Jurkat, Clone E6-1 (cell line): ENCODE results near the gene TRDMT1.

Experiments
- DNase-seq: peaks from one replicate; pipeline ENCODE4 v3.0.0-alpha.2; 2011; ENCODE audit warnings: low read depth, low spot score
- H3K4me3 ChIP-seq: 2 replicates; pipeline ENCODE4 v1.5.1; 2011; ENCODE audit warnings: mild to moderate bottlenecking, low read length, control low read depth, moderate library complexity

TRDMT1 gene

GRCh38 chr10:17183110-17183509, 18.4 kb downstream of the TRDMT1 start:
- no peak for DNase-seq
- H3K4me3 ChIP-seq, result no peak overlapping the region

GRCh38 chr10:17181751-17182150, 19.7 kb downstream of the TRDMT1 start:
- no peak overlapping the region for H3K4me3 ChIP-seq
- DNase-seq, result no peak

- H3K4me3 ChIP-seq, result no peak overlapping the region
- DNase-seq, result no peak
Observed at GRCh38 chr10:17181110-17181509, 20.4 kb downstream of the TRDMT1 start.

- DNase-seq, result no peak
- no peak overlapping the region for H3K4me3 ChIP-seq
Observed at GRCh38 chr10:17179002-17179401, 22.5 kb downstream of the TRDMT1 start.

DNA sequence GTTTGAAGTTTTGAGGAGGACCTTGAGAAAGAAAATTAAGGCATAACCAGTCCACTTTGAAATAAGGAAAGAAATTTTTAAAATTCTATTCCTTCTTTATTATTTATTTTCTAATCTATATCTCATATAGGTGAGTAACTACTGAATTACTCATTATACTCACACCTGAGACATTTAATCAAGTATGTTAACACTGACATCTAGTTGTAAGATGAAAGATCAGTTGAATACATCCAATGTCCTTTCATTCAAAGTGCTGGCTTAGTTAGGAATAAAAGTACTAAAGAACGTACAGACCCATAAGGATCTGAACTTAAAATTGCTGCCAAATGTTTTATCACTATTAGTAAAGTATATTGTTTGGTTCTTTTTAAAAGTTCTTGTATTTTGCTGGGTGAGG, 23.5 kb downstream of the TRDMT1 start:
- DNase-seq, result no peak
- no peak overlapping the region for H3K4me3 ChIP-seq

DNA sequence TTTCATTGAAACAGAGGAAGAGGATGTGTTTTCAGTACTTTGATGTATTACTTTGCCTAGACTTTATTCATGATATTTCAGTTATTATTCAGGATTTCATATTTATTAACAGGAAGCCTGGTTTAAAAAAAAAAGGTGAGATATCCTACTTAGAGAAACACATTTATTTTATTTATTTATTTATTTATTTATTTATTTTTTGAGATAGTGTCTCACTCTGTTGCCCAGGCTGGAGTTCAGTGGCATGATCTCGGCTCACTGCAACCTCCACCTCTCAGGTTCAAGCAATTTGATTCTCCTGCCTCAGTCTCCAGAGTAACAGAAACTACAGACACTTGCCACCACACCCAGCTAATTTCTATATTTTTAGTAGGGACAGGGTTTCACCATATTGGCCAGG, 24.5 kb downstream of the TRDMT1 start:
- DNase-seq, result no peak
- no peak overlapping the region for H3K4me3 ChIP-seq

- no peak for DNase-seq
- H3K4me3 ChIP-seq, result no peak overlapping the region
Observed at GRCh38 chr10:17176091-17176490, 25.4 kb downstream of the TRDMT1 start.

DNA sequence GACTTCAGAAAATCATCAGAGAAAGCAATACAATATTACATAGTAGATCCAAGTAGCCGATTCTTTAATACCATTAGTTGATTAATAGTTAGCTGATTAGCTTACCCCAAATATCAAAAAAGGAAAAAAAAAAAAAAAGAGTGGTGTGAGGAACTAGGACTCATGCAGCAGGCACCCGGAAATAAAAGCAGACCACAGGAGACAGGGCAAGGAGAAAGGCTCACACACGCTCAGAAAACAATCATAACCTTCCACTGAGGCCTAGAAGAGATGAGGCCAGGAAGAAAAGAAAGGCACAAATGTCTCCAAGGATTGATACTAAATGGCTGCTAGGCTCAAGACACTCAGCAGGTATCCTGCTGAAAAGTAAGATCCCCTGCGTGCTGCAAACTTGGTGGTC, 25.9 kb downstream of the TRDMT1 start:
- no peak overlapping the region for H3K4me3 ChIP-seq
- no peak for DNase-seq

DNA sequence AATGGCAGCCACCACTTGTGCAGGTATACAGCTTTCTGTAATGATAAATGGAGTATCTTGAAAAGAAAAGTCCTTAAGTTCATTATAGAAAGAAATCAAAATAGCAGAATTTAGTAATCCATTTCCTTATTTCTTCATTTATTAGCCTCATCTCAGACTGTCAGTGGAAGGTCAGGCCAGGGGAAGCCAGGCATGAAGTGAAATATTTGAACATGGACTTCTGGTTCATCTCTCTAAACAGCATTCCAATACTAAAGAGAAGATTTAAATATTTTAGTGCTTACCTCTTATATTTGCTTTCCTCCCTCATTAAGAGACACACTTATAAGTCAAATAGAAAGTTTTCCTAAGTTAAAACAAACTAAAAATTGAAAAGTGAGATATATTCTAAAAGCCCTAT, 26.8 kb downstream of the TRDMT1 start:
- no peak for DNase-seq

DNA sequence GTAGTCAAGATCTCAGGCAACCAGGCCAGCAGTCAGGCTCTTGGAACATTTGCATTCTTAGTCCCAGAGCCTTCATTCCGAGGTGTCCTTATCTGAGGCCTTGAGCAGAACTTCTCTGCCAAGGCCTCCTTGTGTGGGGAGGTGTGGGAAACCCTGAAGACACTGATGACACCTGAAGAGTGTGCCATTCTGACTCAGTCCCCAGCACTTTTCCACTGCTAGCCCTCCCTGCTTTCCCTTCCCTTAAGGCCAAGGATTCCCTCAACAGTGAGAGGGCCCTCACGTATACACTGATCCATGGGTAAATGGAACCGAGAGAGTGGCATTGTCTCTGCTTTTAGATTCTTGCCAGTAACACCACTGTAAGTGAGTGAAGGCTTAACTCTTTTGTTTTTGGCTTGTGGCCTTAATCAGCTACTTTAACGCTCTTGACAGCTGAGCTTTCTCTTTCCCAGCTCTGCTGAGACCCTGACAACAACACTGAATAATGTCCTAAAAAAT, 30.3 kb downstream of the TRDMT1 start:
- DNase-seq, result no peak
- no peak overlapping the region for H3K4me3 ChIP-seq

More for the DNA sequence above, 26.8 kb downstream of the TRDMT1 start:
- no peak overlapping the region for H3K4me3 ChIP-seq

- DNase-seq, result no peak
- H3K4me3 ChIP-seq, result no peak overlapping the region
Observed at GRCh38 chr10:17169803-17170202, 31.7 kb downstream of the TRDMT1 start.

DNA sequence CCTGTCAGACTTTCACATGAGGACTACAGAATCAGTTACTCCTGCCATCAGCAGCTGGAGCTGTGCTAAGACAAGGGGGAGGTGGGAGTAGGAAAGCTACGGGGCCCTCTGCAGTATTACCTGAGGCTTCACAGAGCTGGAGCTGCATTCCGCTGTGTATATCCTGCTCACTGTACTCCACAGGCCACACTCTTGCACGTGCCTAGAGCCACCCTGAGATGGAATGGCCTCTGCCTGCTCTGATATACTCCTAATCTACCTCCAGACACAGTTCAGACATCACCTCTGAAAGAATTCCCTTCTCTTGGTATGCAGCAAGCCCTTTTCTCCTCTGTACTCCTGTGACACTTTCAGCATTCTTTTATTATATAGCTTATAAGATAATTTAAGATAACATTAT, 34.8 kb downstream of the TRDMT1 start:
- H3K4me3 ChIP-seq, result no peak overlapping the region
- no peak for DNase-seq

- DNase-seq, result no peak
- H3K4me3 ChIP-seq, result no peak overlapping the region
Observed at GRCh38 chr10:17162828-17163227, 38.6 kb downstream of the TRDMT1 start.

DNA sequence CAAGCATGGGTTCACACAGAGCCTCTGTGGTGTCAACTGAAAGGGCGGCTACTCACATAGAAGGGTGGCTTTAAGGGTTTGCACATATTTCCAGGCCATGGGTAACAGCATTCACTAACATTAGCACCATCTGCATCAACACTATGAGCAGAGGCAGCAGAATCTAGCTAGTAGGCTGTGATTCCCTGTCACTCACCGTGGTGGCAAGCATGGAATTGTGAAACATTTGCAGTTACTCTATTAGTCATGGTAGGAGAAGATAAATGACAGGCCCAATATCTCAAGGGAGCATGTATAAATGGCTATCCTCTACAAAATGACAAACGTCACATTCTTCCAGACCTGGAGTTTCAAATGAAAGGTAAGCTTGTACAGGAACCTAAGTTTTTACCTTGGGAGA, 39.7 kb downstream of the TRDMT1 start:
- no peak overlapping the region for H3K4me3 ChIP-seq
- DNase-seq, result no peak

GRCh38 chr10:17157024-17157423, 44.4 kb downstream of the TRDMT1 start:
- no peak for DNase-seq

DNA sequence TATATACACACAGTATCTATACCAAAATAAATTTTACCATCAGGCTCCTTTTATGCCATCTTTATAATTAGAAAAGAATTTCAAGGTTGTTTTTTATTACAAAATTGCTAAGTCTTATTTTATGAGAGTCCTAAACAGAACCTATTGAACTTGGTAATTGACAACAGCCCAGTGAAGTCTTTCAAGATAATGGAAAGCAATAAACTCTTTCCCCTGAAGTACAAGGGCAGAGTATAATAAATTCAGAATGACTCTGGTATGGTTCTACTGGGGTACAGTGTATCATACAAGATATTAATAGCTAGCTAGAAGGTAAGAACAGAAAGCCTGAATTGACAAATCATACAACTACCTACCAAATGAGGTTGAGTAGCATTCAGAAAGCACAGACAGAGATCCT, 45.6 kb downstream of the TRDMT1 start:
- DNase-seq, result no peak
- H3K4me3 ChIP-seq, result no peak overlapping the region

More at GRCh38 chr10:17157024-17157423, 44.4 kb downstream of the TRDMT1 start:
- H3K4me3 ChIP-seq, result no peak overlapping the region

- no peak for DNase-seq
- no peak overlapping the region for H3K4me3 ChIP-seq
Observed at GRCh38 chr10:17154116-17154515, 47.4 kb downstream of the TRDMT1 start.

DNA sequence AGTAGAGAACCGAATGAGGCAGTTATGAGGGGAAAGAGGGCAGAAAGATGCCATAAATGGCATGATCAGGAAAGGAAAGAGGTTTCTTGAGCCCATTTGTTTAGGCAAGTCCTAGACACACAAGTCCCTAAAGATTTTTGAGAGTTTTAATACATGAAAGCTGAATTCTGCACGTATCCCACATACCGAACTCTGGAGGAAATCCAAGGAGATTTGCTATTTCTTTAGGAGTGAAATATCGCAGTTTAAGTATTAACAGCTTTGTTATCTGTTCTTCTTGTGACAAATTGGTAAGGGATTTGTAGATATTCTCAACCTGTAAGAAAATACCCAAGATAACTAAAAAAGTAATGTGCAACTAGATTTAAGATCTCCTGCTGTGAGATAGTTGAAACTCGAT, 48.2 kb downstream of the TRDMT1 start:
- H3K4me3 ChIP-seq, result no peak overlapping the region
- DNase-seq, result no peak

DNA sequence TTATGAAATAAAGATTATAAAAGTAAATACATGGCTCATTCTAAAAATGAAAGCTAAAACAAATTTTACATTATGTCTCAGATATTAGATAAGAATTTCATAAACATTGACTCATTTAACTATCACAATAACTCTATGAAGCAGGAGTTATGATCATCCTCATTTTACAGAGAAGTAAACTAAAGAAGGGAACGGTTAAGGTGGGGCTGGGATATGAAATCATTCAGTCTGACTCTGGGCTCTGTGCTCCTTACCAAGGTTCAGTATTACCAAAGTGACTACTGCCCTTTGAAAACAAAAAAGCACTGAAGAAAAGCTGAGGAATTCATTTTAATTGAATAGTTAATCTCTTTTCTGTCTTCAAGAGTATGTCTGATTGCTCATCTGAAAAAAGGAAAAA, 49.8 kb downstream of the TRDMT1 start:
- DNase-seq, result no peak
- no peak overlapping the region for H3K4me3 ChIP-seq

DNA sequence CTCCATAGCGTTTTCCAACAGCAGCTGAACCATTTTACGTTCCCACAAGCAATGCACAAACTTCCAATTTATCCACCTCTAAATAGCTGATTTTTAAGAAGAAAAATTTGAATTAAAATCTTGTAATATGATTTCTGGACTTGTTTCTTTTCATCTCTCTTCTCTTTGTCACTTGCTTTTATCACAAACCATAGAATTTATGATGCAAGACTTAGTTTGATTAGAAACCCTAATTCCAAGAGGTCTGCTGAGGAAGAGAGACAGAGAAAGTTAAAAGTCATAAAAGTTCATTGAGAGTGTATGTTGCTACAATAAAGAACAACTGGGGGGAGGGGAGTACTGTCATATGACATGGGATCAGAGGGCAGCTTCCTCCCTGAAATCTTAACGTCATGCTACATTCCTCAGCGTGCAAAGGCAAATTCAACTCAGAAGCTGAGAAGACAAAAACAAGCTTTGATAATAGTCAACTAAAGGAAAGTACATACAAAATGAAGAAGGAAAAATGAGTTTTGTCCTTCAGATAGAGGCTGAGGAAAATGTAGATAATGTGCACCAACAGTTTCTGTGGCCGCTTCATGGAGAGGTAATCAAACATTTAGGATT, 53.5 kb downstream of the TRDMT1 start:
- DNase-seq, result no peak
- no peak overlapping the region for H3K4me3 ChIP-seq

DNA sequence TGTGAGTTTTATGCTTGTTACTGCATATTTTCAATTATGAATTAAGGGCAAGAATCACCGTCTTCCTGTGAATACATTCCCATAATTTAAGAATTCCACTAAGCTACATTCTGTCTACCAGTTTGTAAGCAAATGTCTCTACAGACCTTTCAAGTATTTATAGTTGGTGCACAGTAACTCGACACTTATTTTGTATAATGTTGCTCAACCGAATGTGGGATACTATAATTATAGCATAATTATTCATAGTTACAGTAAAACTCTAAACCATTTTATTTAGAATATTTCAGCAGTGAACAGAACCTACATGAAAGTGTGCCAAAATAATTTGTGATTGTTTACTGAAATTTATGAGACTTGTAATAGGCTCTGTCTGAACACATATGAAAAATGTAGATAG, 54.6 kb downstream of the TRDMT1 start:
- no peak for DNase-seq
- no peak overlapping the region for H3K4me3 ChIP-seq

- H3K4me3 ChIP-seq, result no peak overlapping the region
- DNase-seq, result no peak
Observed at GRCh38 chr10:17145239-17145638, 56.2 kb downstream of the TRDMT1 start.
